ENCODE measurements around the gene MCF2L2. TPM values are rescaled to one million over a fixed set of nuclear protein-coding genes. Genes with fewer than 3 reads are reported as not detected.
A peak's percentile ranks its signal among the peaks of the same experiment; 100 is the strongest.

Gene MCF2L2
- total and polyA plus RNA-seq, 9 of the 15 experiments (the other 6 are each of a cell fraction or from before 2014, with no cell fraction given) = 0.56 to 4.2 (median 3.0) TPM

GRCh38 chr3:183360971-183361624 is 67.3 kb downstream of the MCF2L2 start (continued):
- TF ChIP-seq ZNF511 (CRISPR knock-in tag; IDR thresholded peaks at IDR 0.05) = no peak
- no peak for TF ChIP-seq ZFPM2 (CRISPR knock-in tag; IDR thresholded peaks at IDR 0.05)
- TF ChIP-seq RBM39 (optimal IDR thresholded peaks at IDR 0.05; ENCODE audit: low read depth, low read length) = no peak
- no peak for TF ChIP-seq FOXP4 (CRISPR knock-in tag; IDR thresholded peaks at IDR 0.05; ENCODE audit: borderline replicate concordance)
- no peak for TF ChIP-seq ZNF695 (CRISPR knock-in tag; IDR thresholded peaks at IDR 0.05)
- no peak for TF ChIP-seq ZNF282 (CRISPR knock-in tag; IDR thresholded peaks at IDR 0.05)
- TF ChIP-seq GATA2 (CRISPR knock-in tag; IDR thresholded peaks at IDR 0.05) = peak; percentile 62
- TF ChIP-seq ZNF551 (CRISPR knock-in tag; IDR thresholded peaks at IDR 0.05) = no peak
- TF ChIP-seq BACH1 (tag; IDR thresholded peaks at IDR 0.05) = no peak
- TF ChIP-seq HINFP (tag; conservative IDR thresholded peaks at IDR 0.05; ENCODE audit: low read depth) = peak; percentile 54; the same call in 1 of the 2 replicates
- no peak for TF ChIP-seq BRF1 (IDR thresholded peaks at IDR 0.05; ENCODE audit: borderline replicate concordance, extremely low read depth, insufficient read length)
- TF ChIP-seq ZNF740 (CRISPR knock-in tag; IDR thresholded peaks at IDR 0.05) = no peak
- TF ChIP-seq ZNF740 (tag; IDR thresholded peaks at IDR 0.05) = no peak
- TF ChIP-seq ZNF24 (IDR thresholded peaks at IDR 0.05) = 0 out of 2 replicates have a peak, but pooled peaks have one; percentile 20
- TF ChIP-seq SNAPC5 (CRISPR knock-in tag; IDR thresholded peaks at IDR 0.05) = no peak
- TF ChIP-seq MAFK (IDR thresholded peaks at IDR 0.05; ENCODE audit: low read length) = no peak
- TF ChIP-seq PATZ1 (CRISPR knock-in tag; IDR thresholded peaks at IDR 0.05; ENCODE audit: borderline replicate concordance) = no peak
